Measurements from ENCODE around the gene COQ3.

COQ3 gene

DNA sequence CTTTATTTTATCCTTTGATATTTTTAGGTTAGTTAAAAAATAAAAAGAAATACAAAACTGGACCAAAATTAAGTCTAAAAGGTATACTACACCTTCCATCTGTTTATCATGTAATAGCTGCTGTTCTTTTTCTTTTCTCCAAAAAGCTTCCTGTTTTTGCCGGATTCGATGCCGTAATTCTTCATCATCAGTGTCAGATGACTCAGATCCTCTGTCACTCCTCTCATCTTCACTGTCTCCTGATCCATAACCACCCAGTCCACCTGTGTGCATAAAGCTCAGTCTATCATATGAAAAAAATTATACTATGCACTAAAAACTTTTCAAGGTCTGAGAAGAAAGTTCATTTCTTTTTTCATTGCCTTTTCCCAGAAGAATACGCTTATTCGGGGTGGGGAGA is 8.5 kb upstream of the COQ3 start:
- H3K9me3 ChIP-seq (ENCODE audit: severe bottlenecking) = no peaks in the 10 kb centered on the region
- peaks cover 89% of the 10 kb centered on the region for H3K36me3 ChIP-seq
- no peak overlapping the region for H3K4me3 ChIP-seq (ENCODE audit: low read depth, low read length)
- TF ChIP-seq, protein P1, sequence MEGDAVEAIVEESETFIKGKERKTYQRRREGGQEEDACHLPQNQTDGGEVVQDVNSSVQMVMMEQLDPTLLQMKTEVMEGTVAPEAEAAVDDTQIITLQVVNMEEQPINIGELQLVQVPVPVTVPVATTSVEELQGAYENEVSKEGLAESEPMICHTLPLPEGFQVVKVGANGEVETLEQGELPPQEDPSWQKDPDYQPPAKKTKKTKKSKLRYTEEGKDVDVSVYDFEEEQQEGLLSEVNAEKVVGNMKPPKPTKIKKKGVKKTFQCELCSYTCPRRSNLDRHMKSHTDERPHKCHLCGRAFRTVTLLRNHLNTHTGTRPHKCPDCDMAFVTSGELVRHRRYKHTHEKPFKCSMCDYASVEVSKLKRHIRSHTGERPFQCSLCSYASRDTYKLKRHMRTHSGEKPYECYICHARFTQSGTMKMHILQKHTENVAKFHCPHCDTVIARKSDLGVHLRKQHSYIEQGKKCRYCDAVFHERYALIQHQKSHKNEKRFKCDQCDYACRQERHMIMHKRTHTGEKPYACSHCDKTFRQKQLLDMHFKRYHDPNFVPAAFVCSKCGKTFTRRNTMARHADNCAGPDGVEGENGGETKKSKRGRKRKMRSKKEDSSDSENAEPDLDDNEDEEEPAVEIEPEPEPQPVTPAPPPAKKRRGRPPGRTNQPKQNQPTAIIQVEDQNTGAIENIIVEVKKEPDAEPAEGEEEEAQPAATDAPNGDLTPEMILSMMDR (IDR thresholded peaks at IDR 0.05; ENCODE audit: low read depth, low read length) = no peak
- no peak for DNase-seq
- H3K27me3 ChIP-seq (ENCODE audit: insufficient read depth, low read depth, severe bottlenecking) = no peaks in the 10 kb centered on the region
- H3K27ac ChIP-seq = no peak overlapping the region

DNA sequence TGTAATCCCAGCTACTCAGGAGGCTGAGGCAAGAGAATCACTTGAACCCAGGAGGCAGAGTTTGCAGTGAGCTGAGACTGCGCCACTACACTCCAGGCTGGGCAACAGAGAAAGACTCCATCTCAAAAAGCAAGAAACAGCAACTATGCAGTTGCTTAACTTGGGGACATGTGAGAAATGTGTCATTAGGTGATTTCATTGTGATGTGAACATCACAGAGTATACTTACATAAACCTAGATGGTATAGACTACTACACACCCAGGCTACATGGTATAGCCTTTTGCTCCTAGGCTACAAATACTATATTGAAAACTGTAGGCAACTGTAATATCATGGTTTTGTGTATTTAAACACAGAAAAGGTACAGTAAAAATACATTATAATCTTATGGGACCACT is 3.3 kb upstream of the COQ3 start:
- peaks cover 45% of the 10 kb centered on the region for H3K36me3 ChIP-seq
- H3K27ac ChIP-seq = no peak overlapping the region
- H3K27me3 ChIP-seq (ENCODE audit: insufficient read depth, low read depth, severe bottlenecking) = no peaks in the 10 kb centered on the region
- no peak overlapping the region for H3K4me3 ChIP-seq (ENCODE audit: low read depth, low read length)
- TF ChIP-seq, protein P1 (IDR thresholded peaks at IDR 0.05; ENCODE audit: low read depth, low read length) = no peak
- no peaks in the 10 kb centered on the region for H3K9me3 ChIP-seq (ENCODE audit: severe bottlenecking)
- no peak for DNase-seq

DNA sequence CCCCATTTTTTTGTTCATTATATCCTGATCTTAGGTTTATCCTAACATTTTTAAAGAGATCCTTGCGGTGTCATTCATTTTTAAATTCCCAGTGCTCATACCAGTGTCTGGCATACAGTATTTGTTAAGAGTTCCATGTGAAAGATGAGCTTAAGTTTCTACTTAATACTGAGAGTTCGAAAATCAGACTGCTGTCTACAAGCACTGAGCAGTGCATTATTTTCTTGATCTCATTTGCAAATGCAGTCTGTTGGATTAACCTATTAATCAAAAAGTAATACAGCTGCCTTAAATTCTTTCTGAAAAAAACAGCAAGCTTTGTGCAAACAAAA is 663 bp downstream of the COQ3 start:
- H3K36me3 ChIP-seq = peaks cover 8% of the 10 kb centered on the region
- no peaks in the 10 kb centered on the region for H3K9me3 ChIP-seq (ENCODE audit: severe bottlenecking)
- TF ChIP-seq, protein P1 (IDR thresholded peaks at IDR 0.05; ENCODE audit: low read depth, low read length) = no peak
- H3K27ac ChIP-seq = peak overlapping the region; percentile 92
- no peaks in the 10 kb centered on the region for H3K27me3 ChIP-seq (ENCODE audit: insufficient read depth, low read depth, severe bottlenecking)
- DNase-seq = no peak
- peak overlapping the region; percentile 68 for H3K4me3 ChIP-seq (ENCODE audit: low read depth, low read length)

DNA sequence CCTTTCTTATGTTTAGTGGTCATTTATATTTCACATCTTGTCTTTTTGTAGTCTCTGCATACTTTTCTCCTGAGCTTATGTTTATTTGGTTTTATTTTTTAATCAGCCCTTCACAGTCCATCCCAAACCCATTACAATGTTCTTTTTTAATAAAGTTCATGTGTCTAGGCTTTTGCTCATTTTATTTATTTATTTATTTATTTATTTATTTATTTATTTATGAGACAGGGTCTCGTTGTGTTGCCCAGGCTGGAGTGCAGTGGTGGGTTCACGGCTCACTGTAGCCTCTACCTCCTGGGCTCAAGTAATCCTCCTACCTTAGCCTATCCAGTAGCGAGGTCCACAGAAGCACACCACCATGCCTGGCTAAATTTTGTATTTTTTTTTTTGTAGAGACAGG is 3.1 kb downstream of the COQ3 start:
- TF ChIP-seq, protein P1 (IDR thresholded peaks at IDR 0.05; ENCODE audit: low read depth, low read length) = no peak
- H3K27ac ChIP-seq = no peak overlapping the region

DNA sequence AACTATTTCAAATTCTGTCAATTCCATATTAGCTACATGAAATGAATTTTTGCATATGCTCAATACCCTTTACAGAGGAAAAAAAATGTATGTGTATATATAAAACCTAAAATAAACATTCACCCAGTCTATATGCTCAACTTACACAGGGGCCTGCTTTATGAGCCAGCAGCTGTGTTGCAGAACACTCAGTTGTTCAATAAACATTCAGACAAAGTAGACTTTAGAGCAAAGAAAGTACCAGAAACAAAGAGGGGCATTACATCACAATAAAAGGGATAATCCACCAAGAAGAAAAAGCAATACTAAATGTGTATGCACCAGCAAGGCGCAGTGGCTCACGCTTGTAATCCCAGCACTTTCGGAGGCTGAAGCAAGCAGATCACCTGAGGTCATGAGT is 9.5 kb downstream of the COQ3 start:
- TF ChIP-seq, protein P1 (IDR thresholded peaks at IDR 0.05; ENCODE audit: low read depth, low read length) = no peak
- DNase-seq = no peak
- H3K36me3 ChIP-seq = no peaks in the 10 kb centered on the region
- H3K9me3 ChIP-seq (ENCODE audit: severe bottlenecking) = no peaks in the 10 kb centered on the region
- H3K27me3 ChIP-seq (ENCODE audit: insufficient read depth, low read depth, severe bottlenecking) = no peaks in the 10 kb centered on the region
- no peak overlapping the region for H3K4me3 ChIP-seq (ENCODE audit: low read depth, low read length)
- H3K27ac ChIP-seq = no peak overlapping the region

More for the DNA sequence above, 3.1 kb downstream of the COQ3 start:
- DNase-seq = no peak
- no peaks in the 10 kb centered on the region for H3K27me3 ChIP-seq (ENCODE audit: insufficient read depth, low read depth, severe bottlenecking)
- no peak overlapping the region for H3K4me3 ChIP-seq (ENCODE audit: low read depth, low read length)
- H3K36me3 ChIP-seq = no peaks in the 10 kb centered on the region
- H3K9me3 ChIP-seq (ENCODE audit: severe bottlenecking) = no peaks in the 10 kb centered on the region

DNA sequence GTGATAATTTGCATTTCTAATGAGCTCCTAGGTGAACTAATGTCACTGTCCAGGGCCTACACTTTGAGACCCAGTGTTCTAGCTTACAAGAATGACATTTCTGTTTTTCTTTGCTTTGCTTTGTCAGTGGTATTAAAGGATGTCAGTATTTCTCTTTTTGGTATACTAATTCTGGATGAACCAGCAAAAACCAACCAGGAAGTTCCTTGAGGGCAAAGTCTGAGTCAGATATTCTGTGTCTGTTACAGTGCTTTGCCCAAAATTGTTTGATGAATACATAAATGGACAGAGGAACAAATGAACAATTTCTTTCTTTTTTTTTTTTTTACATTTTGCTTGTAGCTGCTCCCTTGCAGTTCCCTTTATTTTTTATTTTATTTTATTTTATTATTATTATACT is 15.4 kb downstream of the COQ3 start:
- TF ChIP-seq, protein P1 (IDR thresholded peaks at IDR 0.05; ENCODE audit: low read depth, low read length) = no peak
- H3K27ac ChIP-seq = no peak overlapping the region
- no peaks in the 10 kb centered on the region for H3K27me3 ChIP-seq (ENCODE audit: insufficient read depth, low read depth, severe bottlenecking)
- no peaks in the 10 kb centered on the region for H3K36me3 ChIP-seq
- DNase-seq = no peak
- no peaks in the 10 kb centered on the region for H3K9me3 ChIP-seq (ENCODE audit: severe bottlenecking)
- H3K4me3 ChIP-seq (ENCODE audit: low read depth, low read length) = no peak overlapping the region

All from WERI-Rb-1 (cell line).